Esophagus mucosa (tissue), 1 donor: ENCODE data around the gene RASA3. TPM values are rescaled to one million over a fixed set of nuclear protein-coding genes. Genes with fewer than 3 reads are reported as not detected.
A peak's percentile ranks its signal among the peaks of the same experiment; 100 is the strongest.
"Not testable (repeated sequence)": the region's sequence is repeated elsewhere in the genome, so short reads cannot be mapped to it uniquely, and the experiment has no call there.

ENCODE experiments used
- ATAC-seq: fragments of 200-7000 bp; cut with Tn5 transposase; one replicate; pipeline ENCODE4 v1.9.1; 2020
- total RNA-seq: library from RNA; stranded (reverse); gene quantifications from one replicate; pipeline ENCODE4 v1.2.4, GENCODE V29; 2023
- donor health status: DM: yes; HTN: yes; CAD: no.

The RASA3 gene
- total RNA-seq, 1 donor from 2014 or later, result 1.6 TPM

- ATAC-seq, result peak; percentile 97
These were observed 53.7 kb downstream of the RASA3 start for GRCh38 chr13:114078461-114079451.

- ATAC-seq, result no peak
These were observed 54.5 kb downstream of the RASA3 start for GRCh38 chr13:114077933-114078325.

- ATAC-seq, result no peak
These were observed 55.1 kb downstream of the RASA3 start for GRCh38 chr13:114077099-114077932.

- ATAC-seq, result no peak
These were observed 55.9 kb downstream of the RASA3 start for GRCh38 chr13:114076329-114077090.

GRCh38 chr13:114075811-114076210 lies 56.6 kb downstream of the RASA3 start:
- ATAC-seq, result not testable (repeated sequence)

GRCh38 chr13:114074671-114075315 lies 57.6 kb downstream of the RASA3 start:
- no peak for ATAC-seq

GRCh38 chr13:114073881-114074612 lies 58.4 kb downstream of the RASA3 start:
- no peak for ATAC-seq

GRCh38 chr13:114072421-114072820 lies 60.0 kb downstream of the RASA3 start:
- no peak for ATAC-seq

GRCh38 chr13:114071991-114072390 lies 60.4 kb downstream of the RASA3 start:
- no peak for ATAC-seq

- no peak for ATAC-seq
These were observed 61.0 kb downstream of the RASA3 start for GRCh38 chr13:114071410-114071809.

- no peak for ATAC-seq
These were observed 62.2 kb downstream of the RASA3 start for GRCh38 chr13:114070098-114070799.

- no peak for ATAC-seq
These were observed 62.9 kb downstream of the RASA3 start for GRCh38 chr13:114069376-114070097.

GRCh38 chr13:114068656-114069318 lies 63.6 kb downstream of the RASA3 start:
- ATAC-seq, result no peak

- no peak for ATAC-seq
These were observed 64.4 kb downstream of the RASA3 start for GRCh38 chr13:114067886-114068651.

- ATAC-seq, result no peak
These were observed 65.0 kb downstream of the RASA3 start for GRCh38 chr13:114067381-114067885.

GRCh38 chr13:114066956-114067355 lies 65.5 kb downstream of the RASA3 start:
- no peak for ATAC-seq

- no peak for ATAC-seq
These were observed 66.3 kb downstream of the RASA3 start for GRCh38 chr13:114065926-114066774.
